ENCODE results near the gene PPIL1.

The PPIL1 gene

GRCh38 chr6:36853325-36853724 is 21.3 kb downstream of the PPIL1 start:
- Histone ChIP-seq H3K36me3 (ENCODE audit: control insufficient read depth in 2 of 2, insufficient read depth in 2 of 2, low read length in 2 of 2) (peaks cover 7 to 13% of the 10 kb centered on the region in 2 donors), H3K9me3 (ENCODE audit: control insufficient read depth in 2 of 2, low read length in 2 of 2) (peaks cover 0 to 5% of the 10 kb centered on the region in 2 donors), H3K4me3 (ENCODE audit: low read length in 2 of 2) (no peak overlapping the region), H3K4me1 (ENCODE audit: control insufficient read depth, insufficient read depth, low read length) (peaks cover 16% of the 10 kb centered on the region), H3K9ac (ENCODE audit: low read length in 2 of 2) (no peak overlapping the region), H3K27ac (ENCODE audit: low read length) (no peak overlapping the region), H3K27me3 (ENCODE audit: control insufficient read depth in 1 of 2, insufficient read depth in 2 of 2, low read length in 2 of 2) (no peaks in the 10 kb centered on the region)

GRCh38 chr6:36852481-36853147 is 22.0 kb downstream of the PPIL1 start:
- H3K4me3 ChIP-seq (ENCODE audit: low read length in 2 of 2), result no peak overlapping the region
- no peak overlapping the region for H3K9ac ChIP-seq (ENCODE audit: low read length in 2 of 2)
- H3K9me3 ChIP-seq (ENCODE audit: control insufficient read depth in 2 of 2, low read length in 2 of 2), result peaks cover 0 to 5% of the 10 kb centered on the region in 2 donors
- no peak overlapping the region for H3K27ac ChIP-seq (ENCODE audit: low read length)
- H3K27me3 ChIP-seq (ENCODE audit: control insufficient read depth in 1 of 2, insufficient read depth in 2 of 2, low read length in 2 of 2), result no peaks in the 10 kb centered on the region
- peaks cover 7 to 13% of the 10 kb centered on the region in 2 donors for H3K36me3 ChIP-seq (ENCODE audit: control insufficient read depth in 2 of 2, insufficient read depth in 2 of 2, low read length in 2 of 2)
- peaks cover 15% of the 10 kb centered on the region for H3K4me1 ChIP-seq (ENCODE audit: control insufficient read depth, insufficient read depth, low read length)

- H3K4me3 ChIP-seq (ENCODE audit: low read length in 2 of 2), result no peak overlapping the region
- H3K27me3 ChIP-seq (ENCODE audit: control insufficient read depth in 1 of 2, insufficient read depth in 2 of 2, low read length in 2 of 2), result no peaks in the 10 kb centered on the region
- no peak overlapping the region for H3K9ac ChIP-seq (ENCODE audit: low read length in 2 of 2)
- peaks cover 15% of the 10 kb centered on the region for H3K4me1 ChIP-seq (ENCODE audit: control insufficient read depth, insufficient read depth, low read length)
- no peak overlapping the region for H3K27ac ChIP-seq (ENCODE audit: low read length)
- H3K36me3 ChIP-seq (ENCODE audit: control insufficient read depth in 2 of 2, insufficient read depth in 2 of 2, low read length in 2 of 2), result peaks cover 7 to 13% of the 10 kb centered on the region in 2 donors
- peaks cover 0 to 5% of the 10 kb centered on the region in 2 donors for H3K9me3 ChIP-seq (ENCODE audit: control insufficient read depth in 2 of 2, low read length in 2 of 2)
Measured at GRCh38 chr6:36851626-36852025, 23.0 kb downstream of the PPIL1 start.

- H3K27ac ChIP-seq (ENCODE audit: low read length), result no peak overlapping the region
- no peak overlapping the region for H3K4me3 ChIP-seq (ENCODE audit: low read length in 2 of 2)
- H3K27me3 ChIP-seq (ENCODE audit: control insufficient read depth in 1 of 2, insufficient read depth in 2 of 2, low read length in 2 of 2), result no peaks in the 10 kb centered on the region
- H3K4me1 ChIP-seq (ENCODE audit: control insufficient read depth, insufficient read depth, low read length), result peaks cover 15% of the 10 kb centered on the region
- H3K9ac ChIP-seq (ENCODE audit: low read length in 2 of 2), result no peak overlapping the region
- H3K36me3 ChIP-seq (ENCODE audit: control insufficient read depth in 2 of 2, insufficient read depth in 2 of 2, low read length in 2 of 2), result peaks cover 7 to 13% of the 10 kb centered on the region in 2 donors
- H3K9me3 ChIP-seq (ENCODE audit: control insufficient read depth in 2 of 2, low read length in 2 of 2), result peaks cover 0 to 5% of the 10 kb centered on the region in 2 donors
Measured at GRCh38 chr6:36851149-36851614, 23.4 kb downstream of the PPIL1 start.

- H3K9ac ChIP-seq (ENCODE audit: low read length in 2 of 2), result no peak overlapping the region
- H3K27ac ChIP-seq (ENCODE audit: low read length), result no peak overlapping the region
- peaks cover 0 to 5% of the 10 kb centered on the region in 2 donors for H3K9me3 ChIP-seq (ENCODE audit: control insufficient read depth in 2 of 2, low read length in 2 of 2)
- H3K4me3 ChIP-seq (ENCODE audit: low read length in 2 of 2), result no peak overlapping the region
- no peaks in the 10 kb centered on the region for H3K27me3 ChIP-seq (ENCODE audit: control insufficient read depth in 1 of 2, insufficient read depth in 2 of 2, low read length in 2 of 2)
- H3K36me3 ChIP-seq (ENCODE audit: control insufficient read depth in 2 of 2, insufficient read depth in 2 of 2, low read length in 2 of 2), result peaks cover 0 to 3% of the 10 kb centered on the region in 2 donors
- H3K4me1 ChIP-seq (ENCODE audit: control insufficient read depth, insufficient read depth, low read length), result peaks cover 15% of the 10 kb centered on the region
Measured at GRCh38 chr6:36850021-36850420, 24.6 kb downstream of the PPIL1 start.

- peaks cover 0 to 5% of the 10 kb centered on the region in 2 donors for H3K9me3 ChIP-seq (ENCODE audit: control insufficient read depth in 2 of 2, low read length in 2 of 2)
- no peaks in the 10 kb centered on the region for H3K27me3 ChIP-seq (ENCODE audit: control insufficient read depth in 1 of 2, insufficient read depth in 2 of 2, low read length in 2 of 2)
- no peak overlapping the region for H3K9ac ChIP-seq (ENCODE audit: low read length in 2 of 2)
- no peak overlapping the region for H3K27ac ChIP-seq (ENCODE audit: low read length)
- H3K4me3 ChIP-seq (ENCODE audit: low read length in 2 of 2), result no peak overlapping the region
- H3K36me3 ChIP-seq (ENCODE audit: control insufficient read depth in 2 of 2, insufficient read depth in 2 of 2, low read length in 2 of 2), result peaks cover 0 to 3% of the 10 kb centered on the region in 2 donors
- peaks cover 15% of the 10 kb centered on the region for H3K4me1 ChIP-seq (ENCODE audit: control insufficient read depth, insufficient read depth, low read length)
Measured at GRCh38 chr6:36848658-36849441, 25.8 kb downstream of the PPIL1 start.

- Histone ChIP-seq H3K9me3 (ENCODE audit: control insufficient read depth in 2 of 2, low read length in 2 of 2) (peaks cover 0 to 5% of the 10 kb centered on the region in 2 donors), H3K9ac (ENCODE audit: low read length in 2 of 2) (no peak overlapping the region), H3K4me1 (ENCODE audit: control insufficient read depth, insufficient read depth, low read length) (peaks cover 13% of the 10 kb centered on the region), H3K36me3 (ENCODE audit: control insufficient read depth in 2 of 2, insufficient read depth in 2 of 2, low read length in 2 of 2) (no peaks in the 10 kb centered on the region), H3K4me3 (ENCODE audit: low read length in 2 of 2) (no peak overlapping the region), H3K27ac (ENCODE audit: low read length) (no peak overlapping the region), H3K27me3 (ENCODE audit: control insufficient read depth in 1 of 2, insufficient read depth in 2 of 2, low read length in 2 of 2) (no peaks in the 10 kb centered on the region)
Measured at GRCh38 chr6:36847991-36848390, 26.6 kb downstream of the PPIL1 start.

GRCh38 chr6:36847152-36847551 is 27.5 kb downstream of the PPIL1 start:
- no peaks in the 10 kb centered on the region for H3K36me3 ChIP-seq (ENCODE audit: control insufficient read depth in 2 of 2, insufficient read depth in 2 of 2, low read length in 2 of 2)
- H3K9me3 ChIP-seq (ENCODE audit: control insufficient read depth in 2 of 2, low read length in 2 of 2), result peaks cover 0 to 5% of the 10 kb centered on the region in 2 donors
- no peak overlapping the region for H3K9ac ChIP-seq (ENCODE audit: low read length in 2 of 2)
- H3K4me3 ChIP-seq (ENCODE audit: low read length in 2 of 2), result no peak overlapping the region
- H3K27ac ChIP-seq (ENCODE audit: low read length), result no peak overlapping the region
- H3K4me1 ChIP-seq (ENCODE audit: control insufficient read depth, insufficient read depth, low read length), result peaks cover 9% of the 10 kb centered on the region
- H3K27me3 ChIP-seq (ENCODE audit: control insufficient read depth in 1 of 2, insufficient read depth in 2 of 2, low read length in 2 of 2), result no peaks in the 10 kb centered on the region

GRCh38 chr6:36845233-36845632 is 29.4 kb downstream of the PPIL1 start:
- Histone ChIP-seq H3K9ac (ENCODE audit: low read length in 2 of 2) (no peak overlapping the region), H3K4me3 (ENCODE audit: low read length in 2 of 2) (no peak overlapping the region), H3K9me3 (ENCODE audit: control insufficient read depth in 2 of 2, low read length in 2 of 2) (no peaks in the 10 kb centered on the region), H3K4me1 (ENCODE audit: control insufficient read depth, insufficient read depth, low read length) (peaks cover 16% of the 10 kb centered on the region), H3K27ac (ENCODE audit: low read length) (no peak overlapping the region), H3K36me3 (ENCODE audit: control insufficient read depth in 2 of 2, insufficient read depth in 2 of 2, low read length in 2 of 2) (no peaks in the 10 kb centered on the region), H3K27me3 (ENCODE audit: control insufficient read depth in 1 of 2, insufficient read depth in 2 of 2, low read length in 2 of 2) (peaks cover 0 to 5% of the 10 kb centered on the region in 2 donors)

GRCh38 chr6:36844232-36845170 is 30.1 kb downstream of the PPIL1 start:
- no peak overlapping the region for H3K27ac ChIP-seq (ENCODE audit: low read length)
- no peaks in the 10 kb centered on the region for H3K36me3 ChIP-seq (ENCODE audit: control insufficient read depth in 2 of 2, insufficient read depth in 2 of 2, low read length in 2 of 2)
- no peak overlapping the region for H3K9ac ChIP-seq (ENCODE audit: low read length in 2 of 2)
- H3K27me3 ChIP-seq (ENCODE audit: control insufficient read depth in 1 of 2, insufficient read depth in 2 of 2, low read length in 2 of 2), result peaks cover 0 to 7% of the 10 kb centered on the region in 2 donors
- H3K9me3 ChIP-seq (ENCODE audit: control insufficient read depth in 2 of 2, low read length in 2 of 2), result no peaks in the 10 kb centered on the region
- no peak overlapping the region for H3K4me3 ChIP-seq (ENCODE audit: low read length in 2 of 2)
- peaks cover 20% of the 10 kb centered on the region for H3K4me1 ChIP-seq (ENCODE audit: control insufficient read depth, insufficient read depth, low read length)
